ENCODE data around the gene DLG2.

Gene DLG2

DNA sequence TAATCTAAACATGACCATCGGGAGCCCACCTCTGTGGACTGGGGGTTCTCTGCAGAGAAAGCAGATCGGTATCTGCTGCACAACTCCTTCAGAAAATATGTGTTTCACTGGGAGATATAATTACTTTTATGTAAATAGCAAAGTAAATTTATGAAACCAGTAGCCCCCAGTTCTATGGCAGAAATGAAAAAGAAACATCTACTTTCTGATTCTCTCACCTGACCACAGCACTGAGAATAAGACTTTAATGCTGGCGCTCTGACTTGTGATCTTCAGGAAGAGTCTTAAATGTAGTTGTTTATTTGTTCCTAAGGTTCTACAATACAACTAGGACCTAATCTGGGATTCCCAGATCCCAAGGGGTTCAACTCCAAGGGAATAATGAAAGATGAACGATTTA is 518.0 kb downstream of the DLG2 start:
- no peak for DNase-seq (ENCODE audit: low spot score)

DNA sequence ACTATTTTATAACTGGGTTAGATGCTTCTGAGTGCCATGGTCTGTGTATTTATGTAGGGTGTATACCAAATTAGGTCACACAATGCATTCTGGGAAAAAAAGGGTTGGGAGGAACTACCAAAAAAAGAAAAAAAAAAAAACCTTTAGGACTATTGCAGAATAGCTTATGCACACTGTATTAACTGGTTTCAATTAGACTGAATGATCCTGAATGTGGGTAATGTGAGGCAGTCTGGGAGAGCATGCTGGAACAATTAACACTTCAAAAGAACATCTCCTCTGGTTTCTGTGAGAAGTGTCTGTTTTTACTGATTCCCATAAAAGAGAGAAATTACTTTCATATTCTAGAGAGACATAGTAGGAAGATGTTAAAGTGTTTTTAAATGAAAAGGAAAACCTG is 521.3 kb downstream of the DLG2 start:
- DNase-seq (ENCODE audit: low spot score) = no peak

GRCh38 chr11:85099522-85099921 is 527.6 kb downstream of the DLG2 start:
- no peak for DNase-seq (ENCODE audit: low spot score)

- DNase-seq (ENCODE audit: low spot score) = no peak
Measured at GRCh38 chr11:85098996-85099395, 528.1 kb downstream of the DLG2 start.

DNA sequence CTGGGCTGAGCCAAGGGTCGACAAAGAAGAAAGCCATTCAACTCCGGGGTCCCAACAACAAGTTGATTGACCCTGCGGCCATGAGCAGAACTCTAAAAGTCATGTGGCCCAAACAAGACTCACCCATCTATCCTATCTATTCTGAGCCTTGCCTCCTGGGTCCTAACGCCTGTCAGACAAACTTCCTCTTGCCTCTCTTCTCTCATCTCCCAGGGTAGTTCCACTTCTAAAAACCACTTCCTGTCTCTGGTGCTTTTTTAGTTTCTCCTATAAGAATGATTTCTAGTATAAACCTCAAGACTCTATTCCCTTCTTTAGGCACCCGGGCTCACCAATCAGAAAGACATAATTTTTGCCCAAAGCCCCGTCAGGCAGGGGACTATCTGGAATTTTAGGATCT is 530.2 kb downstream of the DLG2 start:
- DNase-seq (ENCODE audit: low spot score) = no peak

GRCh38 chr11:85095239-85095638 is 531.9 kb downstream of the DLG2 start:
- no peak for DNase-seq (ENCODE audit: low spot score)

GRCh38 chr11:85094795-85095194 is 532.3 kb downstream of the DLG2 start:
- no peak for DNase-seq (ENCODE audit: low spot score)

DNA sequence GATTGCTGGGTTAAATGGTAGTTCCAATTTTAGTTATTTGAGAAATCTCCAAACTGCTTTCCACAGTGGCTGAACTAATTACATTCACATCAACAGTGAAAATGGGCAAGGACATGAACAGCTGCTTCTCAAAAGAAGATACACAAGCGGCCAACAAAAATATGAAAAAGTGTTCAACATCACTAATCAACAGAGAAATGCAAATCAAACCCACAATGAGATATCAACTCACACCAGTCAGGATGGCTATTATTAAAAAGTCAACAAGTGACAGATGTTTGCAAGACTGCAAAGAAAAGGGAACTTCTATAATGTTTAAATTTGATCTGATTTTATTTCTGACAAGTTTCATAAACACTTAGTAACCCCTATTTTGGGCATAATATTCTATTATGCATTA is 537.5 kb downstream of the DLG2 start:
- no peak for DNase-seq (ENCODE audit: low spot score)

GRCh38 chr11:85088286-85088685 is 538.9 kb downstream of the DLG2 start:
- no peak for DNase-seq (ENCODE audit: low spot score)

GRCh38 chr11:85086504-85087284 is 540.5 kb downstream of the DLG2 start:
- no peak for DNase-seq (ENCODE audit: low spot score)

GRCh38 chr11:85076535-85077330 is 550.4 kb downstream of the DLG2 start:
- DNase-seq (ENCODE audit: low spot score) = no peak

DNA sequence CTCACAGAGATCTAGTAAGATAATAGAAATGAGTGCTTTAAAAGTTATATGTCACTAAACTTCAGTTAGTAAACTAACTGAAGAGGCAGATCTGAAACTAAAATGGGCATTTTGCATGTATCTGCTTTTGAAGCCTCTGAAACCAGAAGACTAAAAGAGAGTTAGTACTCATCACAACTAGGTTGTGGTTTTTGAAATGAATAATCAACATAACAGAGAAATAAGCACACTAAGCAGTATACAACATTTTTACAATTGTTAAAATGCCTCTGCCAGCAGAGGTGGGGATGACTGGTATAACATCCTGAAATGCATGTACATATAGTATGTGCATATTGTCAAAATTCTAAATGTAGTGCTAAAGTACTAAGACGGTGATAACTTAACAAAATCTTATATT is 564.5 kb downstream of the DLG2 start:
- no peak for DNase-seq (ENCODE audit: low spot score)

GRCh38 chr11:85052636-85053035 is 574.5 kb downstream of the DLG2 start:
- DNase-seq (ENCODE audit: low spot score) = no peak

- DNase-seq (ENCODE audit: low spot score) = no peak
Measured at GRCh38 chr11:85048801-85049200, 578.3 kb downstream of the DLG2 start.

DNA sequence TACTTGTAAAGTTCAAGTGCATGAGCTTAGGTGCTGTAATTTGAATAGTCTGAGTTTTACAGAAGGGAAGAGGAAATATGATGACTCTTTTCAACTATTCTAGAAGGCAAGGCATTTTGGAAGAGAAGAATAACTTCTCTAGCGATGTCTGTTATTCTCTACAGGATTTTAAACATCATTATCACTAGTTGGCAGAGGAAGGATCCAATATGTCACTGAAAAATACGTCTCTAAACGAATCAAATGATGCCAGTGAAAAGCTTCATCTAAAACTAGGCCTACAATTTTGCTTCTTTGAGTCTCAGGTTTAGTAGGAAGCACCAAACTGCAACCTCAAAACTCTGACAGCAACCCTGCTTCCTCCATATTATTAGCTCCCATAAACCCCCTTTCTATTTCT is 581.4 kb downstream of the DLG2 start:
- DNase-seq (ENCODE audit: low spot score) = no peak

GRCh38 chr11:85044911-85045310 is 582.2 kb downstream of the DLG2 start:
- no peak for DNase-seq (ENCODE audit: low spot score)

- DNase-seq (ENCODE audit: low spot score) = no peak
Measured at GRCh38 chr11:85042361-85042760, 584.8 kb downstream of the DLG2 start.

DNA sequence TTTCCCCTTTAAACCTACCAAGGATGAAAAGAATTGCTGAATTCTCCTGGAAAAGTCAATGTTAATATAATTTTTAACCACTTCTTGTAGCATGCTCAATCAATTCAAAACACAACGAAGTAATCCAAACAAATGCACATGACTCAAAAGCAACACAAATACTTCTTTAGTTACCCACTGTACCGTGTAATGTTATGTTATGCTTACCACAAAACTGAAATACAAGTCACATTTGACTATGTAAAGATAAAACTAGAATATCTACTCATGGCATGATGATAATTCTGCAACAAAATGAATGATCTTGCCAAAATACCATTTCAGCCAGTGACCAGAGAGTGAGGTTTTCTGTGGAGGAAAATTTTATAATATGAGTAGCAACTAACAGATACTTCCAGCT is 587.0 kb downstream of the DLG2 start:
- no peak for DNase-seq (ENCODE audit: low spot score)

DNA sequence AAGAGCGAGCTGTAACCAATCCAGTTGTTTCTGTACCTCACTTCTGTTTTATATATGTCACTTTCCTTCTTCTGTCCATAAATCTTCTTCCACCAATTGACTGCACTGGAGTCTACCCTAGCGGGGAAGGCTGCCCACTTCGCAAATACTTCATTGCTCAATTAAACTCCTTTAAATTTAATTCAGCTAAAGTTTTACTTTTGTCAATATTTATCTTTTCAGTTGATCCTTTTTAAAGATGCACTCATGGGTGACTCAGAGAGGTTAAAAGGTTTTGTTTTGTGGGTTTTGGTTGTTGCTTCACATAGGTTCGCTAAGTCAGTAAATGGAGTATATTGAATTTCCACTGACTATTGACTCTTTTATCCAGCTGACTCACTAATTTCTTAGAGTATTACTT is 597.2 kb downstream of the DLG2 start:
- no peak for DNase-seq (ENCODE audit: low spot score)

DNA sequence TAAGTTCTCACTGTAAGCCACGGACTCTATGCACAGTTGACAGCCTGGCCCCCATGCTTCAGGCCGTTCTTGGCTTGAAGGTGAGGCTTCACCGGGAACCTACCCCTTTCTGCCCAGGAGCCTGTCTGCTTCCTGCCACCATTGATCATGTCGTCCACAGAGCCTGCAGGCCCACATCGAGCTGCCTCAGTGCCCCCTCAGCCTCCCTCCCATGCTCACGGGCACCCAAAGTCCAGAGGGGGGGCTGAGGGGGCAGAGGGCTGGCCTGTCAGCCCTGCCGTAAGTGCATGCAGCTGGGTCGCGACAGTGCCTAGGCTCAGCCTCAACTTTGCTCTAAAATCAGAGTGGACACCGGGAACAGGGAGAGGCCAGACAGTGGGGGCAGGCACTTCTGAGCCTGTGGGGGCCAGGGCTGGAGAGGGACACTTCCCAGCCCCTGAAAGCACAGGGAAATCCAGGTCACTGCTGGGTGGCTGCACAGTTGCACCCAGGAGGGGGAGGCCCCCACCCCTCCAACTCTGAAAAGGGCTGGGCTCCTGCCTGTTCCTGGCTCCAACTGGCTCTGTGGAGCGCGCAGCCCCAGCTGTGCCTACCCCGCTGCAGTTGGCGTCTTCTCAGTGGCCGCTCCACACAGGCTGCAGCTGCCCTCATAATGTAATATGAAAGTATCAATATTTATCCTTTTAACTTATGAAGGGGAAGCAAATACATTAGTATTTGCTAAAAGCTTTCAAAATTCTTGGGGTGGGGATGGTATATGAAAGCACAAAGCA is 598.6 kb downstream of the DLG2 start:
- DNase-seq (ENCODE audit: low spot score) = no peak

GRCh38 chr11:85027346-85027745 is 599.8 kb downstream of the DLG2 start:
- no peak for DNase-seq (ENCODE audit: low spot score)

DNA sequence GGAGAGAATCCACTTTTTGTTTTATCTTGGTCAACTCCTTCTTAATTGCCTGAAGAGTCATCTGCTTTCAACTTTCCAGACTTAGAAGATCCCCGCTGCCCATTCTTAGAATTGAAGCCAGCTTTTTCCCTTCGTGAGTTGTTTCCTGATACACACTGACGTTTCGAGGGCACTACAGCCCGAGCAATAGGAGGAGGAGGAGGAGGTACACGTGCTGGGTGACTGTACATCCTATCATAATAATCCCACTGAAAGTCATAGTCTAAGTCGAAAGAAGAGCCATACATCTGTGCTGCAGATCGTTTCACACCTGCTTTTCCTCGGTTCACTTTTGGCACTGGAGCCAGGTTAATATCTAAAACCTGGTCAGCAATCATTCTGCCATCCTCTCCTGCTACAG is 606.1 kb downstream of the DLG2 start:
- no peak for DNase-seq (ENCODE audit: low spot score)

DNA sequence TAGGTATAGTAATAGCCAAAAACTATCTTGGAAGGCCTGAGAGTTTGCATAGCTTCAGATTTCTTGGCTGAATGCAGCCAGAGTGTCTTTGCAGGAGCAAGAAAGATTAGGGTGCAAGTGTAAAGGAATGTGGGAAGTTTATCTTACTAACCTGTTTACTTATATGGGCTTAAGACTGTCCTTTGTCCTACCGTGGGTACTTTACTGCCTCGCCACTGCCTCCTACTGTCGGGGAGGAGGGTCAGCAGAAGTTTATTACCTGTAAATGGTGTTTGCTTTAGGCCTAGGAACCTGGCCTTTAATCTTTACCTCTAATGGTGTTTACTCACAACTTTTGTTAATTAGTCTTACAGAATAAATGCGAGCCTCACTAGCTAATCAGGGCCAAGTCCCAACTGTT is 633.8 kb downstream of the DLG2 start:
- no peak for DNase-seq (ENCODE audit: low spot score)
